Esophagus (tissue), 2 donors: Measurements from ENCODE around the gene SIMC1. TPM values are rescaled to one million over a fixed set of nuclear protein-coding genes. Genes with fewer than 3 reads are reported as not detected.
"Not testable (repeated sequence)": the region's sequence is repeated elsewhere in the genome, so short reads cannot be mapped to it uniquely, and the experiment has no call there.

Experiments
- H3K27ac ChIP-seq, 2 donors: one replicate each; pipeline ENCODE4 v1.5.1; 2013; ENCODE audit warnings: low read depth in 2 of 2, mild to moderate bottlenecking in 2 of 2, inconsistent platforms in 1 of 2, low read length in 1 of 2, moderate library complexity in 1 of 2
- H3K27me3 ChIP-seq, 2 donors: one replicate each; pipeline ENCODE4 v1.6.1; 2013; ENCODE audit warnings: low read length in 2 of 2, control low read depth in 1 of 2, mild to moderate bottlenecking in 1 of 2; ENCODE audit not compliant: insufficient read depth in 2 of 2, control insufficient read depth in 1 of 2
- H3K36me3 ChIP-seq, 2 donors: one replicate each; pipeline ENCODE4 v1.6.1; 2013; ENCODE audit warnings: low read length in 1 of 2; ENCODE audit not compliant: control insufficient read depth in 2 of 2, insufficient read depth in 2 of 2
- H3K4me1 ChIP-seq, 2 donors: one replicate each; pipeline ENCODE4 v1.6.1; 2013; ENCODE audit warnings: low read length in 1 of 2; ENCODE audit not compliant: control insufficient read depth in 2 of 2, insufficient read depth in 2 of 2
- H3K4me3 ChIP-seq, 2 donors: one replicate each; pipeline ENCODE4 v1.5.1; 2013; ENCODE audit warnings: low read length in 2 of 2, mild to moderate bottlenecking in 2 of 2, low read depth in 1 of 2, moderate library complexity in 1 of 2
- H3K9me3 ChIP-seq, 2 donors: one replicate each; pipeline ENCODE4 v1.6.1; 2013; ENCODE audit warnings: mild to moderate bottlenecking in 2 of 2, low read depth in 1 of 2, low read length in 1 of 2, moderate library complexity in 1 of 2; ENCODE audit not compliant: control insufficient read depth in 2 of 2, insufficient read depth in 1 of 2
- WGBS, 2 donors: extraction: QIAGEN DNeasy Blood & Tissue Kit; methylation state at CpG; one replicate each; pipeline ENCODE4 v1.1.7; 2013; 5-methylcytosine and 5-hydroxymethylcytosine counted together
- polyA plus RNA-seq, 2 donors: library from polyadenylated mRNA; stranded (reverse); fragments of 200-250 nt; gene quantifications; one replicate each; pipeline ENCODE4 v1.2.3, GENCODE V29; 2013
- donor health status: healthy with polysubstance abuse.
- donor health status: Bipolar disorder and iron deficiency.

SIMC1 gene
- polyA plus RNA-seq, 2 donors = 2.9 to 3.3 TPM

DNA sequence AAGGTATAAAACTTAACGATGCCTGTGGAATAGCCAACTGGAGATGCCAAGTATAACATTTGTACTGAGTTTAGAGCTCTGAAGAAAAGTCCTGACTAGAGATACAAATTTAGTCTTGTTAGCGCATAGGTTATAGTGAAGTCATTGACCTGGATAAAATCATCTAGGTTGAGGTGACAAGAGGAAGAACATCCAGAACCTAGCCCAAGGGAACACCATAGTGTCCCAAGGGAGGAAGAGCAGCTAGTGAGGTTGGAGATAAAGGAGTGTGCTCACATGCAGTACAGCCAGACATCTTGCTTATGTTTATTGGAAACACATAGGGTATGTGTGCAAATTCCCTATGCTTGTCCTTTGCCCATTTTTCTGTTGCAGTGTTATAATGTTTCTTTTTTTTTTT is 6.1 kb downstream of the SIMC1 start:
- H3K36me3 ChIP-seq, H3K27me3 ChIP-seq, H3K4me1 ChIP-seq, H3K4me3 ChIP-seq, H3K9me3 ChIP-seq, H3K27ac ChIP-seq: not testable (repeated sequence)
- no CpG with 5 or more reads among the region's 2 CpGs for WGBS, 2 donors

DNA sequence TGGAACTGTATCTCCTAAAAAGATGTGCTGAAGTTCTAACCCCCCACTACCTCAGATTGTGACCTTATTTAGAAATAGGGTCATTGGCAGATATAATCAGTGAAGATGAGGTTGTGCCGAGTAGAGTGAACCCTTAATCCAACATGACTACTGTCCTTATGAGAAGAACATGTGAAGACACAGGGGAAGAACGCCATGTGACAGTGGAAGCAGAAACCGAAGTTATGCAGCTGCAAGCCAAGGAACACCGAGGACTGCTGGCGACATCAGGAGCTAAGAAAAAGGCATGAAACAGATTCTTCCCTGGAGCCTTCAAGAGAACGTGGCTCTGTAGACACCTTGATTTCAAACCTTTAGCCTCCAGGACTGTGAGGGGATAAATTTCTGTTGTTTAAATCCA is 6.8 kb downstream of the SIMC1 start:
- not testable (repeated sequence) for H3K36me3 ChIP-seq, H3K27me3 ChIP-seq, H3K4me3 ChIP-seq, H3K4me1 ChIP-seq, H3K9me3 ChIP-seq, H3K27ac ChIP-seq
- 69 to 77% methylated on average over 3 to 4 of the region's 6 CpGs for WGBS, 2 donors

DNA sequence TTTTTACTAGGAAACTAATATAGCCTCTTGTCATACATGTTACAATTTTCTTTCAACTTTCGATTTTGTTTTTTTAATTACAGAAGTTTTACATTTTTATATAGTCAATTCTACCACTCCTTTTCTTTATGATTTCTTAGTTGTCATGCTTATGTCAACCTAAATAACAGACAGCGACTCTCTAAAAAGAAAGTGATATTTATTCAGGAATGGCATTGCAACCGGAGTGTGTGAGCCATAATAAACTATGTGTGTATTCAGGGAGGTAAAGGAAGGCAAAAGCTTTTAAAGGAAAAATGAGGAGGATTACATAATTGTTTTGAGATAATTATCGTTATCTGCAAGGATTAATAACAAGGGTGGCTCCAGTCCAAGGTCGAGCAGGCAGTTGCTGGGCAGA is 7.3 kb downstream of the SIMC1 start:
- H3K4me1 ChIP-seq, H3K27ac ChIP-seq, H3K9me3 ChIP-seq, H3K36me3 ChIP-seq, H3K4me3 ChIP-seq, H3K27me3 ChIP-seq: not testable (repeated sequence)
- WGBS, 2 donors = 61 to 73% methylated on average over 4 of the region's 5 CpGs

DNA sequence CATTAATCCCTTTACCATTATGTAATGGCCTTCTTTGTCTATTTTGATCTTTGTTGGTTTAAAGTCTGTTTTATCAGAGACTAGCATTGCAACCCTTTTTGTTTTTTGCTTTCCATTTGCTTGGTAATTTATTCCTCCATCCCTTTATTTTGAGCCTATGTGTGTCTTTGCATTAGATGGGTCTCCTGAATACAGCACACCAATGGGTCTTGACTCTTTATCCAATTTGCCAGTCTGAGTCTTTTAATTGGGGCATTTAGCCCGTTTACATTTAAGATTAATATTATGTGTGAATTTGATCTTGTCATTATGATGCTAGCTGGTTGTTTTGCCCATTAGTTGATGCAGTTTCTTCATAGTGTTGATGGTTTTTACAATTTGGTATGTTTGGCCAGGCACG is 12.5 kb downstream of the SIMC1 start:
- H3K27ac ChIP-seq, H3K27me3 ChIP-seq, H3K4me3 ChIP-seq, H3K36me3 ChIP-seq, H3K9me3 ChIP-seq, H3K4me1 ChIP-seq: not testable (repeated sequence)
- WGBS, 2 donors = 91 to 98% methylated on average over 2 of the region's 2 CpGs

DNA sequence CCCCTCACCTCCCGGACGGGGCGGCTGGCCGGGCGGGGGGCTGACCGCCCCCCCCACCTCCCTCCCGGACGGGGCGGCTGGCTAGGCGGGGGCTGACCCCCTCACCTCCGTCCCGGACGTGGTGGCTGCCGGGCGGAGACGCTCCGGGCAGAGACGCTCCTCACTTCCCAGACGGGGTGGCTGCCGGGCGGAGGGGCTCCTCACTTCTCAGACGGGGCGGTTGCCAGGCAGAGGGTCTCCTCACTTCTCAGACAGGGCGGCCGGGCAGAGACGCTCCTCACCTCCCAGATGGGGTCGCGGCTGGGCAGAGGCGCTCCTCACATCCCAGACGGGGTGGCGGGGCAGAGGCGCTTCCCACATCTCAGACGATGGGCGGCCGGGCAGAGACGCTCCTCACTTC is 13.9 kb downstream of the SIMC1 start:
- H3K27ac ChIP-seq, H3K27me3 ChIP-seq, H3K4me1 ChIP-seq, H3K9me3 ChIP-seq, H3K36me3 ChIP-seq, H3K4me3 ChIP-seq: not testable (repeated sequence)
- 96 to 100% methylated on average over 17 to 36 of the region's 36 CpGs for WGBS, 2 donors

DNA sequence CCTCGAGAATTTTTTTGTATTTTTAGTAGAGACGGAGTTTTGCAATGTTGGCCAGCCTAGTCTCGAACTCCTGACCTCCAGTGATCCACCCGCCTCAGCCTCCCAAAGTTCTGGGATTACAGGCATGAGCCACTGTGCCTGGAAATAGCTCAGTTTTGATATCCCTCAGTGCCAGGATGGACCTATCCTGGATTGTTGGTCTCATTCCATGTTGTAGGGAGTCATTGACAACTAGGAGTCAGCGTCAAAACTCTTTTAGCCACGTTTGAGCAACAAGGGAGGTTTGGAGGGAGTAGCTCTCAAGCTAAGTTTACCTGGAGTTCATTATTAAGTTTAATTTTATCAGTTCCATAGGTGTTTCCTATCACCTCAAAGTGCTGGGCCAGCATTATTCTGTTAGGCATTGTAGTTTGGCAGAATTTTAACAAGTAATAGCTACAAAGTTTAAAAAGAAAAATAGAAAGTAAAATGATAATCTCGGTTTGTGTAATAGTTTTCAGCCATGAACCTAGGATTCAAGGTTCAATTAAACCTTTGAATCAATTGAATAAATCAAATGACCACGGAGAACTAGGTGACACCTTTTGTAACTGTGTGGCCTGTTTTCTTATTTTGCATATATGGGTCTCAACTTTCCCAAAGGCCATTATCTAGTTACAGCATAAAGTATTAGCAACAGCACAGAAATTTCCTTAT is 15.3 kb downstream of the SIMC1 start:
- H3K27ac ChIP-seq, H3K4me1 ChIP-seq: not testable (repeated sequence)
- WGBS, 2 donors = 88 to 92% methylated on average over 8 of the region's 8 CpGs

DNA sequence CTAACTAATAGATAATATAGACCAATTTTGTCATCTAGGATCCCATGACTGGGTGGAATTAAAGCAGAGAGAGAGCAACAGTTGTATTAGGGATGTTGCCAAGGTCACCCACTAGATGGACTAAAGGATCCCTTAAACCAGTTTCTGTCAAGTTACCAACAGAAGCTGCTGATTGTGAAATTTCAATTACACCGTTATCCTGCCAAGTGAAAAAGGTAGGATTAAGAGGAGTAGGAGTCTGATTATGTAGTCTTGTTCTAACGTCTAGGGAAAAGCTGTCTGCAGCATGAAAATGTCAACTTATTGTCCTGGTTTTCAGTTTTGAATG is 15.8 kb downstream of the SIMC1 start:
- H3K4me1 ChIP-seq, H3K4me3 ChIP-seq, H3K27ac ChIP-seq, H3K9me3 ChIP-seq, H3K27me3 ChIP-seq, H3K36me3 ChIP-seq: not testable (repeated sequence)
- 19 to 55% methylated on average over 2 of the region's 2 CpGs for WGBS, 2 donors

More for the DNA sequence above, 15.3 kb downstream of the SIMC1 start:
- H3K9me3 ChIP-seq, H3K27me3 ChIP-seq, H3K36me3 ChIP-seq, H3K4me3 ChIP-seq: not testable (repeated sequence)

DNA sequence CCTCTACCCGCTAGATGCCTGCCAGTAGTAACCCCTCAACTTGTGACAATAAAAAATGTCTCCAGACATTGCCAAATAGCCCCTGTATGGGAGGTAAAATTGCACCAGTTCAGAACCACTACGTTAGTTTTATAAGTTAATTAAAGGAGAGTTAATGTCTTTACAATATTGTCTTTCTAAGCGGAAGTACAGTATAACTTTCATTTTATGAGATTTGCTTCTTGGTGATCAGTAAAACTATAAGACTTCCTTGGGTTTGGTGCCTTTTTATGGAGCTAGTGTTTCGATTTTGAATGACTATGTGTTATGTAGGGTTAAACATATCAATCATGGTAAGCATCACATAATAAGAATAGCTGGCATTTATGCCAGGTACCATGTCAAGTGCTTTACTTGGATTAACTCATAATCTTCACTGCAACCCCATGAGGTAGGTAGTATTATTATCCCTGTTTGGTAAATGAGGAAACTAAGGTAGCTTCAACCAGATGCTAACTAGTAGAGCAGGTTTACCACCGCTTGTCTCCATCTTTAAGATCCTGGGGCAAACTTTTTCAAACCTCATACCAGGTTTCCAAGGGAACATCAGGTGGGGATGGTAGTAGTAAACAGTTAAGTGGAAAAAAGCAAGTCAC is 19.8 kb downstream of the SIMC1 start:
- not testable (repeated sequence) for H3K4me3 ChIP-seq, H3K36me3 ChIP-seq, H3K27me3 ChIP-seq, H3K9me3 ChIP-seq, H3K4me1 ChIP-seq, H3K27ac ChIP-seq
- 86 to 92% methylated on average over 4 to 5 of the region's 5 CpGs for WGBS, 2 donors

DNA sequence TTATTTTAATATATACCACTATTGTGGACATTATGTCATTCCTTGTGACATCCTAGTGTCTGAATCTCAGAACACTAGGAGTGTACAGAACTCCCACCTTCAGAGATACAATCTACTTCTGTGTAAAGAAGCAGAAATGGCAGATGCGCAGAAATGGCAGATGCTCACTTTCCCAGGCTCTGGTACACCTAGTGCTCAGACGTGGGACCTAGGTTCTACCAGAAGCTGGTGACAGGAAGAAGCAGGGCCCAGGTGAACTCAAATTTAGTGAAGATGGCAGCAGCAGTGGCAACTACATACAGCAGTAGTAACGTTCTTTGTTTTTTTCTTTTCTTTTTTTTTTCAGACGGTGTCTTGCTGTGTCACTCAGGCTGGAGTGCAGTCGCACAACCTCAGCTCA is 22.5 kb downstream of the SIMC1 start:
- H3K9me3 ChIP-seq, H3K4me1 ChIP-seq, H3K36me3 ChIP-seq, H3K27ac ChIP-seq, H3K27me3 ChIP-seq, H3K4me3 ChIP-seq: not testable (repeated sequence)
- 87 to 98% methylated on average over 5 of the region's 5 CpGs for WGBS, 2 donors

DNA sequence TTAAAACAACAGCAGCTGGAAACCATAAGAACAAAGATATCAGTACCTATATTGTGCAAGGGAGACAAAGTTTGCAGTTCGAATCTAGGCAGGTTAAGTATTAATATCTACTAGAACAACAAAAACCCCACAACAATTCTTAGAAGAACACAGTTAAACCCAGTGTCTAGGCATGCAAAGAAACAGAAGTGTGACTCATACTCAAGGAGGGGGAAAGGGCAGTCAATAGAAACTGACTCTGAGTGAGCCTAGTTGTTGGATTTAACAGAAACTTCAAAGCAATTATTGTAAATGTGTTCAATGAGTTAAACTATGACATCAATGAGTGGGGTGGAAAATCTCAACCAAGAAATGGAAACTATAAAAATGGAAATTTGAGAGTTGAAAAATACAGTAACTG is 28.2 kb downstream of the SIMC1 start:
- not testable (repeated sequence) for H3K27me3 ChIP-seq, H3K9me3 ChIP-seq, H3K4me1 ChIP-seq, H3K4me3 ChIP-seq, H3K36me3 ChIP-seq, H3K27ac ChIP-seq
- WGBS, 2 donors = no CpG with 5 or more reads among the region's 1 CpG
